A673 (cell line): ENCODE results near the gene DNAI1. TPM values are rescaled to one million over a fixed set of nuclear protein-coding genes. Genes with fewer than 3 reads are reported as not detected.

ENCODE experiments used
- BruUV-seq: library from RNA; stranded (reverse); fragments of 400-500 nt; replicated peaks from 2 replicates; lab custom pipeline; 2021; lab: Mats Ljungman, UMichigan
- CTCF ChIA-PET: fragments of 300-600 bp; sonication (Branson Sonifier 250); formaldehyde crosslinking; loops from one replicate; lab custom pipeline; 2022; ENCODE audit warnings: antibody characterized with exemption; lab: Charles Lee
- POLR2A ChIA-PET: fragments of 300-600 bp; sonication (Branson Sonifier 250); formaldehyde crosslinking; loops from one replicate; lab custom pipeline; 2022; ENCODE audit warnings: antibody characterized with exemption; ENCODE audit not compliant: low non-redundant PET; lab: Charles Lee
- DNase-seq: peaks from one replicate; pipeline ENCODE4 v3.0.0-alpha.2; 2015; ENCODE audit warnings: low spot score
- H3K27ac ChIP-seq: fragments of 200-600 bp; sonication (generic); 2 replicates; pipeline ENCODE4 v1.5.1; 2016; ENCODE audit warnings: mixed run types, low read depth, mild to moderate bottlenecking, mixed read lengths, antibody characterized with exemption, low read length; ENCODE audit not compliant: poor library complexity, severe bottlenecking
- H3K27me3 ChIP-seq: fragments of 200-600 bp; sonication (generic); replicated peaks from 2 replicates; pipeline ENCODE4 v1.6.1; 2017; ENCODE audit warnings: mixed run types, low read depth, mild to moderate bottlenecking, mixed read lengths, antibody characterized with exemption, low read length; ENCODE audit not compliant: insufficient read depth, poor library complexity
- H3K36me3 ChIP-seq: fragments of 200-600 bp; sonication (generic); 2 replicates; pipeline ENCODE4 v1.6.1; 2016; ENCODE audit warnings: mixed run types, mild to moderate bottlenecking, mixed read lengths, antibody characterized with exemption, low read length; ENCODE audit not compliant: insufficient read depth, poor library complexity, severe bottlenecking
- H3K4me1 ChIP-seq: fragments of 200-600 bp; sonication (generic); 2 replicates; pipeline ENCODE4 v1.6.1; 2017; ENCODE audit warnings: mixed run types, mild to moderate bottlenecking, mixed read lengths, antibody characterized with exemption, low read length; ENCODE audit not compliant: insufficient read depth, poor library complexity, severe bottlenecking
- H3K4me3 ChIP-seq: fragments of 200-600 bp; sonication (generic); 2 replicates; pipeline ENCODE4 v1.5.1; 2016; ENCODE audit warnings: low read depth, mixed run types, mild to moderate bottlenecking, mixed read lengths, low read length; ENCODE audit not compliant: poor library complexity, severe bottlenecking
- H3K9me3 ChIP-seq: fragments of 200-600 bp; sonication (generic); 2 replicates; pipeline ENCODE4 v1.6.1; 2016; ENCODE audit warnings: mixed run types, low read depth, mild to moderate bottlenecking, mixed read lengths, antibody characterized with exemption, low read length; ENCODE audit not compliant: poor library complexity, severe bottlenecking
- EZH2 ChIP-seq: fragments of 200-600 bp; sonication (generic); IDR thresholded peaks from 2 replicates; pipeline ENCODE4 v1.6.1; 2017; ENCODE audit warnings: borderline replicate concordance, low read depth, mild to moderate bottlenecking, mixed read lengths, antibody characterized with exemption, low read length; ENCODE audit not compliant: poor library complexity, severe bottlenecking
- intact Hi-C: fragments of 100-400 bp; cut with micrococcal nuclease; formaldehyde crosslinking; loops from one replicate; pipeline ENCODE4 v1.10.0; 2022; ENCODE audit not compliant: unreplicated experiment
- total RNA-seq: library from RNA; stranded (reverse); gene quantifications from 2 replicates; pipeline ENCODE4 v1.2.3, GENCODE V29; 2021
- TF ChIP-seq, protein P1 (sequence below): fragments of 300-800, 200-600 bp; sonication (generic); conservative IDR thresholded peaks from 2 replicates; pipeline ENCODE4 v1.5.1; 2017; ENCODE audit warnings: low read depth, mild to moderate bottlenecking, antibody characterized with exemption, low read length, moderate library complexity, mixed read lengths

The DNAI1 gene
- total RNA-seq, 1 experiment from 2014 or later = not detected

DNA sequence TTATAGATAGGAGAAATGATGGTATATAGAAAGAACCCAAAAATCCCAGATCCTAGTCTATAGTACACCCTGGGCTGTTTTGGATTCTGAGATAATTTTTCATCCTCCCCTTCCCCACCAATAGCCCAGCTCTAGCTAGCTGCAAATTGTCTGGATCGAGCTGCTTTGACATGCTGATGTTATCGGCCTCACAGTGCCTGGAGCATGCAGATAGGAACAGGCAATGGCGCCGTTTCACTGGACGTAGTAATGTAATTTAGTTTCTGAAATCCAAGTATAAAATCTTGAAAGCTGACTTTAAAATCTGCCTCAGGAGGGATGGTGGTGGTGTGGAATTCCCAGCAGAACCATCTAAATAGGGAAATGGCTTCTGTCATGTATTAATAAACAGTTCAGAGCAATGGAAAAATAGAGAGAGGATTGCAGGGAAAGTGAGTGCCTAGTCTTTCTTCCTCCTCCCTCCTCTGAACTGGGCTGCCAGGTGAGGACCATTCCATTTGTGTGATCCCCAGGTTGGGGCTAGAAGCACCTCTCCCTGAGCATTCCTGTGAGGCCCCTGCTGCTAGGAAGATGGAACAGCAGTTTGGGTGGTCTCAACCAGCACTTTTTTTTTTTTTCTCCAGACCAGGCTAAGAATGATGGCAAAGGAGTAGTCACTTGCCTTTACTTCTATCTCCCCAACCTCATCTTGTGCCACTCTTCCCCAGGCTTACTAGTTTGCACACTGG lies 32.1 kb upstream of the DNAI1 start:
- Histone ChIP-seq H3K4me1 (no peaks in the 10 kb centered on the region), H3K27ac (no peak overlapping the region), H3K27me3 (no peaks in the 10 kb centered on the region), H3K4me3 (no peak overlapping the region), H3K36me3 (no peaks in the 10 kb centered on the region), H3K9me3 (no peaks in the 10 kb centered on the region)
- intact Hi-C loops = no loop called here
- no TSS peak for BruUV-seq
- CTCF ChIA-PET = no interaction called here
- no peak for TF ChIP-seq EZH2
- TF ChIP-seq, protein P1, sequence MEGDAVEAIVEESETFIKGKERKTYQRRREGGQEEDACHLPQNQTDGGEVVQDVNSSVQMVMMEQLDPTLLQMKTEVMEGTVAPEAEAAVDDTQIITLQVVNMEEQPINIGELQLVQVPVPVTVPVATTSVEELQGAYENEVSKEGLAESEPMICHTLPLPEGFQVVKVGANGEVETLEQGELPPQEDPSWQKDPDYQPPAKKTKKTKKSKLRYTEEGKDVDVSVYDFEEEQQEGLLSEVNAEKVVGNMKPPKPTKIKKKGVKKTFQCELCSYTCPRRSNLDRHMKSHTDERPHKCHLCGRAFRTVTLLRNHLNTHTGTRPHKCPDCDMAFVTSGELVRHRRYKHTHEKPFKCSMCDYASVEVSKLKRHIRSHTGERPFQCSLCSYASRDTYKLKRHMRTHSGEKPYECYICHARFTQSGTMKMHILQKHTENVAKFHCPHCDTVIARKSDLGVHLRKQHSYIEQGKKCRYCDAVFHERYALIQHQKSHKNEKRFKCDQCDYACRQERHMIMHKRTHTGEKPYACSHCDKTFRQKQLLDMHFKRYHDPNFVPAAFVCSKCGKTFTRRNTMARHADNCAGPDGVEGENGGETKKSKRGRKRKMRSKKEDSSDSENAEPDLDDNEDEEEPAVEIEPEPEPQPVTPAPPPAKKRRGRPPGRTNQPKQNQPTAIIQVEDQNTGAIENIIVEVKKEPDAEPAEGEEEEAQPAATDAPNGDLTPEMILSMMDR = no peak
- no peak for DNase-seq
- POLR2A ChIA-PET = no interaction called here

DNA sequence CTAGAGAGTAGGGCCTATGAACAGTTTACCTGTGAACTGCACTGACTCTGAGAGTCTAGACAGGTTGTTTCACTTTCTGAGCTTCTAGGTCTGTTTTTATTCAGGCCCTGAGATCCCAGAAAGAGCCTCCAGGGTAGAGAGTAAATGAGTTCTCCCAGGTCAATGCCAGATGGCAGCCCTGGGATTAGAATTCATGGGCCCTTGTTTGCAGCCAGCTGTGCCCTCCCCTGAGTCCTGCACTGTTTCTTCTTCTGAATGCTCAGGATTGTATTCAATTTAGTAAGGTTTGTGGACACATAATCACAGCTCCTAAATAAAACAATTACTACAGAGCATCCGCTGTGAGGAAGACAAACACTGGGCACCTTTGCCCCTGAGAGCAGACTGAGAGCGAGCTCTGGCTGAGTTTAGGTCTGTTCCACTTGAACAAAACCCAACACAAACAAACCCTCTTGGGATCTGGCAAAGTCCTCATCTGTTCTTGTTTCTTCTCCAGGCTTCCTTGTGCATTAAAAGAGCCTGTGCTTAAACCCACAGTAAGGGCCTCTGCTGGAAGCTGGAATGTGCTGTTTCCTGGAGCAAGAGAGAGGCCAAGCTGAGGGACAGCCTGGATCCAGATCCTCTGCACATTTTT lies 30.2 kb upstream of the DNAI1 start:
- POLR2A ChIA-PET = no interaction called here
- DNase-seq = no peak
- Histone ChIP-seq H3K27ac (no peak overlapping the region), H3K4me1 (no peaks in the 10 kb centered on the region), H3K36me3 (no peaks in the 10 kb centered on the region), H3K27me3 (no peaks in the 10 kb centered on the region), H3K9me3 (no peaks in the 10 kb centered on the region), H3K4me3 (no peak overlapping the region)
- intact Hi-C loops = no loop called here
- TF ChIP-seq EZH2 = no peak
- TF ChIP-seq, protein P1 = no peak
- CTCF ChIA-PET = no interaction called here
- BruUV-seq = no TSS peak

DNA sequence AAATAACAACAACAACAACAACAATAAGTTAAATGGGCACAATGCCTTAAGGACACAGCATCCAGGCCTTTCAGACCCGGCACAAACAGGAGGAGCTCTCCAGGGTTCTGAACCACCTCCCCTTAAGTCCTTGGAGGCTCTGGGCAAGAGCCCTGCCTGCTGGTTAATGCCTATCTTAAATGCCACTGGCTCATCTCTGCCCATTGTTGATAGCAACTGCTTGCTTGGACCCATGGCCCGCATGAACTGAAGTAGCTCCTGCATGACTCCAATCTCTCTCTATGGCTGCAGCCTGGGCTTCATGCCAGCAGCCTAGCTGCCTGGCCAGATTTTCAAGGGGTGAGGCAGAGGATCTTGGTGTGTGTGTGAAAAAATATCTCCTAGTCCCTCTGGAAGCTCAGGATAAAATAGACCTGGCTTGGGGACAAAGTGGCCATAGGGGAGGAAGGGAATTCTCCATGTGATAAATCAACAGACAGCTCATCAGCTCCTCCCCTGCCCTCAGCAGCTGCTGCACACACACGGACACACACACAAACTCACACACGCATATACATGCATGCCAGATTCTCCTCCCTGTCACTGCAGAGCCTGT lies 27.7 kb upstream of the DNAI1 start:
- H3K4me1 ChIP-seq = no peaks in the 10 kb centered on the region
- H3K36me3 ChIP-seq = no peaks in the 10 kb centered on the region
- CTCF ChIA-PET = interaction anchor here (0.6 to 1.0 kb wide), 4 partner anchors 13 to 203 kb away, joined by 3 to 6 read pairs (median 4); no protein-coding TSS in a partner anchor
- POLR2A ChIA-PET = no interaction called here
- H3K9me3 ChIP-seq = no peaks in the 10 kb centered on the region
- H3K27ac ChIP-seq = no peak overlapping the region
- peak; percentile 56 for DNase-seq
- H3K27me3 ChIP-seq = no peaks in the 10 kb centered on the region
- BruUV-seq = no TSS peak
- intact Hi-C loops = no loop called here
- TF ChIP-seq, protein P1 = no peak
- no peak for TF ChIP-seq EZH2
- no peak overlapping the region for H3K4me3 ChIP-seq
